Activated T-cell treated with anti-CD3 and anti-CD28 coated beads for 1 hour (primary cell): ENCODE data around the gene PLEKHF1.
"Not testable (repeated sequence)": the region's sequence is repeated elsewhere in the genome, so short reads cannot be mapped to it uniquely, and the experiment has no call there.

ENCODE experiments used
- DNase-seq: peaks from one replicate; pipeline ENCODE4 v3.0.0-alpha.2; 2020; ENCODE audit warnings: low read depth

PLEKHF1 gene

GRCh38 chr19:29702161-29702962 lies 37.1 kb downstream of the PLEKHF1 start:
- no peak for DNase-seq

GRCh38 chr19:29702963-29703320 lies 37.7 kb downstream of the PLEKHF1 start:
- DNase-seq, result no peak

- DNase-seq, result no peak
These were observed 39.6 kb downstream of the PLEKHF1 start for GRCh38 chr19:29704562-29705558.

- no peak for DNase-seq
These were observed 40.4 kb downstream of the PLEKHF1 start for GRCh38 chr19:29705706-29706105.

- no peak for DNase-seq
These were observed 41.4 kb downstream of the PLEKHF1 start for GRCh38 chr19:29706635-29707034.

GRCh38 chr19:29708554-29709439 lies 43.5 kb downstream of the PLEKHF1 start:
- DNase-seq, result no peak

- not testable (repeated sequence) for DNase-seq
These were observed 44.2 kb downstream of the PLEKHF1 start for GRCh38 chr19:29709440-29709798.

- DNase-seq, result no peak
These were observed 46.4 kb downstream of the PLEKHF1 start for GRCh38 chr19:29711584-29712132.

GRCh38 chr19:29712744-29713516 lies 47.7 kb downstream of the PLEKHF1 start:
- no peak for DNase-seq

- peak; percentile 38 for DNase-seq
These were observed 49.2 kb downstream of the PLEKHF1 start for GRCh38 chr19:29714371-29714952.

- DNase-seq, result peak; percentile 33
These were observed 49.9 kb downstream of the PLEKHF1 start, which contains the start of gene C19orf12 for GRCh38 chr19:29714953-29715700. Gene C19orf12, minus strand, starts transcription at chr19:29715261. Its CDS starts 6,848 bp downstream, at chr19:29708413.

GRCh38 chr19:29715701-29716581 lies 50.7 kb downstream of the PLEKHF1 start:
- no peak for DNase-seq

- DNase-seq, result no peak
These were observed 51.8 kb downstream of the PLEKHF1 start for GRCh38 chr19:29717051-29717450.

GRCh38 chr19:29724102-29724641 lies 58.9 kb downstream of the PLEKHF1 start:
- DNase-seq, result no peak

GRCh38 chr19:29724746-29725145 lies 59.5 kb downstream of the PLEKHF1 start:
- no peak for DNase-seq
